ENCODE data around the gene PGAM4. TPM values are rescaled to one million over a fixed set of nuclear protein-coding genes. Genes with fewer than 3 reads are reported as not detected.

PGAM4 gene
- total RNA-seq, 4 donors from 2014 or later, result not detected

DNA sequence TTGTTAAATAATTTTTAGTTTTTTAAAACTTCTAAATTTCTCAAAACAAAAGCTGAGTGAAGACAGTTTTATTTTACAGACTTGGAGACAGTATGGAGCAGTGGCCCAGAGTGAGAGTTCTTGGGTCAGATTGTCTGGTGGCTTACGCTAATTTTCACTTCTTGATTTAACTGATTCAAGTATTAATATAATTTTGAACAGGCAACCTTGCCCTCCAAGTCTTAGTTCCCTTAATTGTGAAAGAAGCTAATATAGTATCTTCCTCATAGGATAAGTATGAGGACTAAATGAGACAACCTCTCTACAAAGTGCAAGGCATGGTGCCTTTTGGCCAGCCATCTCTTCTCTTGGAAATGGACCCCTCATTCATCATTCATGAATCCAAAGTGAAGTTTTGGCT lies 33.6 kb downstream of the PGAM4 start:
- H3K27me3 ChIP-seq, result no peaks in the 10 kb centered on the region
- in situ Hi-C loops (cut with MboI; ENCODE audit: low pct_ligation_motif_present in 1 of 4, low pct_unique_long_range_greater_than_20kb in 1 of 4, low sequenced_read_pairs in 3 of 4), result no loop called here
- H3K4me3 ChIP-seq, result no peak overlapping the region
- WGBS, 2 donors (ENCODE audit: low coverage in 1 of 2), result 76% methylated on average over 1 of the region's 1 CpG; no CpG with 5 or more reads in 1 of the 2 donors
- H3K4me1 ChIP-seq, result no peaks in the 10 kb centered on the region
- H3K36me3 ChIP-seq, result no peaks in the 10 kb centered on the region
- no peaks in the 10 kb centered on the region for H3K9me3 ChIP-seq
- intact Hi-C loops (cut with DNase I; ENCODE audit: low total_unique reads), result no loop called here
- no peak overlapping the region for H3K27ac ChIP-seq
- DNase-seq, result no peak
- no peak for TF ChIP-seq EP300 (IDR thresholded peaks at IDR 0.05; ENCODE audit: low read depth)
- no peak for TF ChIP-seq POLR2AphosphoS5 (IDR thresholded peaks at IDR 0.05)
- TF ChIP-seq, protein P1, sequence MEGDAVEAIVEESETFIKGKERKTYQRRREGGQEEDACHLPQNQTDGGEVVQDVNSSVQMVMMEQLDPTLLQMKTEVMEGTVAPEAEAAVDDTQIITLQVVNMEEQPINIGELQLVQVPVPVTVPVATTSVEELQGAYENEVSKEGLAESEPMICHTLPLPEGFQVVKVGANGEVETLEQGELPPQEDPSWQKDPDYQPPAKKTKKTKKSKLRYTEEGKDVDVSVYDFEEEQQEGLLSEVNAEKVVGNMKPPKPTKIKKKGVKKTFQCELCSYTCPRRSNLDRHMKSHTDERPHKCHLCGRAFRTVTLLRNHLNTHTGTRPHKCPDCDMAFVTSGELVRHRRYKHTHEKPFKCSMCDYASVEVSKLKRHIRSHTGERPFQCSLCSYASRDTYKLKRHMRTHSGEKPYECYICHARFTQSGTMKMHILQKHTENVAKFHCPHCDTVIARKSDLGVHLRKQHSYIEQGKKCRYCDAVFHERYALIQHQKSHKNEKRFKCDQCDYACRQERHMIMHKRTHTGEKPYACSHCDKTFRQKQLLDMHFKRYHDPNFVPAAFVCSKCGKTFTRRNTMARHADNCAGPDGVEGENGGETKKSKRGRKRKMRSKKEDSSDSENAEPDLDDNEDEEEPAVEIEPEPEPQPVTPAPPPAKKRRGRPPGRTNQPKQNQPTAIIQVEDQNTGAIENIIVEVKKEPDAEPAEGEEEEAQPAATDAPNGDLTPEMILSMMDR (IDR thresholded peaks at IDR 0.05), result no peak
- TF ChIP-seq POLR2A (IDR thresholded peaks at IDR 0.05), result no peak

DNA sequence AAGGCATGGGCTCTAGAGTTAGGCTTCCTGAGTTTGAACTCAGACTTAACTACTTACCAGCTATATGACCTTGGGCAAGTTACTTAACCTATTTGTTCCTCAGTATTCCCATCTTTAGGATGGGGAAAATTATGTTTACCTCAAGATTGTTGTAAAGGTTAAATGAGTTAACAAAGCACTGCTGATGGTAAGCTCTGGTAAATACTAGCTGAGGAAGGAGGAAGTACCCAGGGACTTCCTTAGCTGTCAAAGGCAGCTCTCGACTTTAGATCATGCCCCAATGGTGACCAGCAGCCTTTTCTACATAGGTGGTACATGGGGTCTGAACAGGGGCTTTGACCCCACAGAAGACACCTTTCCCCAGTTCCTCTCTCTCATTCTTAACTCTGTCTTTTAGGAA lies 38.9 kb downstream of the PGAM4 start:
- intact Hi-C loops (cut with DNase I; ENCODE audit: low total_unique reads) (no loop called here), in situ Hi-C loops (cut with MboI; ENCODE audit: low pct_ligation_motif_present in 1 of 4, low pct_unique_long_range_greater_than_20kb in 1 of 4, low sequenced_read_pairs in 3 of 4) (no loop called here)
- no peak overlapping the region for H3K4me3 ChIP-seq
- no peaks in the 10 kb centered on the region for H3K36me3 ChIP-seq
- TF ChIP-seq POLR2AphosphoS5 (IDR thresholded peaks at IDR 0.05), result no peak
- no peak for TF ChIP-seq EP300 (IDR thresholded peaks at IDR 0.05; ENCODE audit: low read depth)
- TF ChIP-seq, protein P1 (IDR thresholded peaks at IDR 0.05), result no peak
- H3K4me1 ChIP-seq, result no peaks in the 10 kb centered on the region
- no peak overlapping the region for H3K27ac ChIP-seq
- no peak for DNase-seq
- WGBS, 2 donors (ENCODE audit: low coverage in 1 of 2), result 32 to 80% methylated on average over 1 of the region's 1 CpG
- H3K27me3 ChIP-seq, result no peaks in the 10 kb centered on the region
- no peaks in the 10 kb centered on the region for H3K9me3 ChIP-seq

DNA sequence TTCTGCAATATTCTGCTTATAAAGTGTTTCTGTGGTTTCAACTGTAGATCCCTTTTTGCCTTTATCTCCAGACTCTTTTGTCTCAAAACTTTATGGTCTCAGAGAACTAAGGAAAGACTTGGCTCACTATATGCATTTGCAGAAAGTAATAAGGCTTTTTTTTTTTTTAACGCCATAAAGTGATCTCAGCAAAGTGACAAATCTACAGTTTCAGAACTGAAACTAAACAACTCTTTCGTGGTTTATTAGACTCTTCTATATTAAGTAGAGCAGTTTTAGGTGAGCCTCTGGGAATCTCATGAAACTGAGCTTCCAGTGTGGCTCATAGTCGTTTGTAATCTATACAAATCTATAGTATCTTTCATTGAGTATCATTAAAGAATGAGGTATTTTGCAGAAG lies 43.7 kb downstream of the PGAM4 start:
- Histone ChIP-seq H3K4me3 (no peak overlapping the region), H3K36me3 (no peaks in the 10 kb centered on the region), H3K27ac (no peak overlapping the region), H3K4me1 (peaks cover 0 to 9% (median 0%) of the 10 kb centered on the region in 4 donors), H3K27me3 (no peaks in the 10 kb centered on the region), H3K9me3 (no peaks in the 10 kb centered on the region)
- in situ Hi-C loops (cut with MboI; ENCODE audit: low pct_ligation_motif_present in 1 of 4, low pct_unique_long_range_greater_than_20kb in 1 of 4, low sequenced_read_pairs in 3 of 4), result no loop called here
- intact Hi-C loops (cut with DNase I; ENCODE audit: low total_unique reads), result no loop called here
- TF ChIP-seq EP300 (IDR thresholded peaks at IDR 0.05; ENCODE audit: low read depth) (no peak), POLR2A (IDR thresholded peaks at IDR 0.05) (no peak), POLR2AphosphoS5 (IDR thresholded peaks at IDR 0.05) (no peak)
- TF ChIP-seq, protein P1 (IDR thresholded peaks at IDR 0.05), result no peak
- no peak for DNase-seq
- 0 to 16% methylated on average over 1 to 3 of the region's 3 CpGs for WGBS, 2 donors (ENCODE audit: low coverage in 1 of 2)

DNA sequence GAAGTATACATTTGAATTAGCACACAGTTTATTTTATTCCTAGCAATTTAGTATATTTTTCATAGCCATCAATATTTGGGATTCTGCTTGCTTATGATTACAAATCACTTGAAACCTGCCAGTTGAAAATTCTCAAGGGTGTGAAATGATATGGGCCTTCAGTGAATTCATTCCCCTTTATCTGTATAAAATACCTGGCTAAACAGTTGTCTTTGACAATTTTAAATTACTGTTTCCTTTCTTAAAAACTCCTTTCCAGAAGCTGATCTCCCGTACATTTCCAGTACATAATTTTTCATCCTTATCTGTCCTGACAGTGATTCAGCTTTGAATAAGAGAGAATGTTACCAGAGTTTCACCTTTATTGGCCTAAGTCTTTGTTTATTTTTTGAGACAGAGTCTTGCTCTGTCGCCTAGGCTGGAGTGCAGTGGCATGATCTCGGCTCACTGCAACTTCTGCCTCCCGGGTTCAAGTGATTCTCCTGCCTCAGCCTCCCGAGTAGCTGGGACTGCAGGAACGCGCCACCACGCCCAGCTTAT lies 45.0 kb downstream of the PGAM4 start:
- in situ Hi-C loops (cut with MboI; ENCODE audit: low pct_ligation_motif_present in 1 of 4, low pct_unique_long_range_greater_than_20kb in 1 of 4, low sequenced_read_pairs in 3 of 4), result loop anchor here in 1 of 4 donors (25.0 kb wide), 1 partner anchor 188 kb away; the partner anchor contains the start of gene PGK1
- Histone ChIP-seq H3K4me1 (peaks cover 0 to 9% (median 0%) of the 10 kb centered on the region in 4 donors), H3K27me3 (no peaks in the 10 kb centered on the region), H3K4me3 (no peak overlapping the region), H3K9me3 (no peaks in the 10 kb centered on the region), H3K36me3 (no peaks in the 10 kb centered on the region), H3K27ac (no peak overlapping the region)
- 65% methylated on average over 8 of the region's 8 CpGs; no CpG with 5 or more reads in 1 of the 2 donors for WGBS, 2 donors (ENCODE audit: low coverage in 1 of 2)
- no peak for TF ChIP-seq POLR2AphosphoS5 (IDR thresholded peaks at IDR 0.05)
- TF ChIP-seq EP300 (IDR thresholded peaks at IDR 0.05; ENCODE audit: low read depth), result no peak
- no peak for TF ChIP-seq POLR2A (IDR thresholded peaks at IDR 0.05)
- TF ChIP-seq, protein P1 (IDR thresholded peaks at IDR 0.05), result no peak
- DNase-seq, result no peak
- intact Hi-C loops (cut with DNase I; ENCODE audit: low total_unique reads), result no loop called here

Measured in transverse colon (tissue), 4 donors.